SIG-M5 (cell line): ENCODE results near the gene NUDT7.

ENCODE experiments used
- DNase-seq: peaks from one replicate; lab custom pipeline; 2025; lab: John Stamatoyannopoulos, UW

Gene NUDT7

GRCh38 chr16:77722309-77723107, at the start of gene NUDT7:
NUDT7 (plus strand) TSS chr16:77722514; CDS start chr16:77722583, 69 bp downstream.
- peak; percentile 48 for DNase-seq

GRCh38 chr16:77674888-77675287, 47.4 kb upstream of the NUDT7 start:
- no peak for DNase-seq

GRCh38 chr16:77675464-77676324, 46.6 kb upstream of the NUDT7 start:
- peak; percentile 33 for DNase-seq

- no peak for DNase-seq
Measured at GRCh38 chr16:77677129-77677528, 45.2 kb upstream of the NUDT7 start.

- DNase-seq, result no peak
Measured at GRCh38 chr16:77679391-77679790, 42.9 kb upstream of the NUDT7 start.

- DNase-seq, result peak; percentile 54
Measured at GRCh38 chr16:77679901-77680300, 42.4 kb upstream of the NUDT7 start.

GRCh38 chr16:77680496-77680895, 41.8 kb upstream of the NUDT7 start:
- no peak for DNase-seq

GRCh38 chr16:77682586-77682985, 39.7 kb upstream of the NUDT7 start:
- DNase-seq, result no peak

- DNase-seq, result no peak
Measured at GRCh38 chr16:77683397-77684180, 38.7 kb upstream of the NUDT7 start.

- no peak for DNase-seq
Measured at GRCh38 chr16:77684181-77684526, 38.2 kb upstream of the NUDT7 start.

- no peak for DNase-seq
Measured at GRCh38 chr16:77686385-77686784, 35.9 kb upstream of the NUDT7 start.

- no peak for DNase-seq
Measured at GRCh38 chr16:77689971-77690370, 32.3 kb upstream of the NUDT7 start.

GRCh38 chr16:77690416-77690815, 31.9 kb upstream of the NUDT7 start:
- DNase-seq, result no peak

- no peak for DNase-seq
Measured at GRCh38 chr16:77692612-77693011, 29.7 kb upstream of the NUDT7 start.

GRCh38 chr16:77696149-77696548, 26.2 kb upstream of the NUDT7 start:
- no peak for DNase-seq

- DNase-seq, result no peak
Measured at GRCh38 chr16:77700846-77701245, 21.5 kb upstream of the NUDT7 start.

GRCh38 chr16:77705351-77705750, 17.0 kb upstream of the NUDT7 start:
- DNase-seq, result no peak

- DNase-seq, result no peak
Measured at GRCh38 chr16:77711179-77711578, 11.1 kb upstream of the NUDT7 start.

GRCh38 chr16:77711775-77712174, 10.5 kb upstream of the NUDT7 start:
- DNase-seq, result no peak

GRCh38 chr16:77715145-77715544, 7.2 kb upstream of the NUDT7 start:
- DNase-seq, result no peak

GRCh38 chr16:77721752-77722308, 484 bp upstream of the NUDT7 start:
- DNase-seq, result no peak

- no peak for DNase-seq
Measured at GRCh38 chr16:77723108-77723514, 797 bp downstream of the NUDT7 start.
